Nephron progenitor cell (in vitro differentiated cells): ENCODE data around the gene KIRREL3.
"Not testable (repeated sequence)": the region's sequence is repeated elsewhere in the genome, so short reads cannot be mapped to it uniquely, and the experiment has no call there.

Experiments
- DNase-seq: peaks from one replicate; pipeline ENCODE4 v3.0.0; 2021
- H3K27ac Mint-ChIP-seq: 2 replicates; pipeline ENCODE4 v1.8.0; 2021; ENCODE audit warnings: mild to moderate bottlenecking, moderate library complexity, mixed read lengths
- H3K27me3 Mint-ChIP-seq: 2 replicates; pipeline ENCODE4 v1.8.0; 2021; ENCODE audit warnings: mild to moderate bottlenecking, low read depth, mixed read lengths; ENCODE audit not compliant: poor library complexity
- H3K36me3 Mint-ChIP-seq: 2 replicates; pipeline ENCODE4 v1.8.0; 2021; ENCODE audit warnings: low read depth, mixed read lengths
- H3K4me1 Mint-ChIP-seq: 2 replicates; pipeline ENCODE4 v1.8.0; 2021; ENCODE audit warnings: mixed read lengths
- H3K4me3 Mint-ChIP-seq: 2 replicates; pipeline ENCODE4 v1.8.0; 2021; ENCODE audit warnings: mild to moderate bottlenecking, moderate library complexity, mixed read lengths
- H3K9me3 Mint-ChIP-seq: 2 replicates; pipeline ENCODE4 v1.8.0; 2021; ENCODE audit warnings: mild to moderate bottlenecking, moderate library complexity, mixed read lengths
- TF ChIP-seq, protein P1 (sequence below): fragments of 200-600 bp; sonication (generic); IDR thresholded peaks from 2 replicates; pipeline ENCODE4 v1.5.0; 2021; ENCODE audit warnings: antibody characterized with exemption

The KIRREL3 gene

GRCh38 chr11:126963603-126964363 lies 36.8 kb downstream of the KIRREL3 start:
- DNase-seq, result no peak
- TF ChIP-seq, protein P1, sequence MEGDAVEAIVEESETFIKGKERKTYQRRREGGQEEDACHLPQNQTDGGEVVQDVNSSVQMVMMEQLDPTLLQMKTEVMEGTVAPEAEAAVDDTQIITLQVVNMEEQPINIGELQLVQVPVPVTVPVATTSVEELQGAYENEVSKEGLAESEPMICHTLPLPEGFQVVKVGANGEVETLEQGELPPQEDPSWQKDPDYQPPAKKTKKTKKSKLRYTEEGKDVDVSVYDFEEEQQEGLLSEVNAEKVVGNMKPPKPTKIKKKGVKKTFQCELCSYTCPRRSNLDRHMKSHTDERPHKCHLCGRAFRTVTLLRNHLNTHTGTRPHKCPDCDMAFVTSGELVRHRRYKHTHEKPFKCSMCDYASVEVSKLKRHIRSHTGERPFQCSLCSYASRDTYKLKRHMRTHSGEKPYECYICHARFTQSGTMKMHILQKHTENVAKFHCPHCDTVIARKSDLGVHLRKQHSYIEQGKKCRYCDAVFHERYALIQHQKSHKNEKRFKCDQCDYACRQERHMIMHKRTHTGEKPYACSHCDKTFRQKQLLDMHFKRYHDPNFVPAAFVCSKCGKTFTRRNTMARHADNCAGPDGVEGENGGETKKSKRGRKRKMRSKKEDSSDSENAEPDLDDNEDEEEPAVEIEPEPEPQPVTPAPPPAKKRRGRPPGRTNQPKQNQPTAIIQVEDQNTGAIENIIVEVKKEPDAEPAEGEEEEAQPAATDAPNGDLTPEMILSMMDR, result no peak
- Mint-ChIP-seq H3K27me3 (no peaks in the 10 kb centered on the region), H3K4me1 (peaks cover 9% of the 10 kb centered on the region), H3K9me3 (peaks cover 17% of the 10 kb centered on the region), H3K4me3 (no peak overlapping the region), H3K27ac (no peak overlapping the region), H3K36me3 (peaks cover 15% of the 10 kb centered on the region)

DNA sequence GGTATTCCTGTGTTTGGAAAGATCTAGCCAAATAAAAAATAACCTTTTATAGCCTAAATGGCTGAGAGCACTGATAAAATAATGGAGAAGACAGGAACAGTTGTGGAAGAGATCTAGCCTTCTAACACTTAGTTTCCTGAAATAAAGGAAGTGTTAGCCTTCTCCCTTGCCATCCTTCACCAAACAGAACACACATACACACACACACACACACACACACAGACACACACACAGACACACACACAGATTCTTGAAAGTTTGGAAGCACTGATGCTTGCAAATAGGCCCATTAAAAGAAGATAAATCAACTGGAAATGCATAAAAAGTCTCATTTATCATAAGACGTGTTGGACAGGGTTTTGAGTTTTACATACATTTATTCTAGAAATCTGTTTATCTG lies 37.5 kb downstream of the KIRREL3 start:
- Mint-ChIP-seq H3K27ac (peak overlapping the region; percentile 14), H3K9me3 (peaks cover 17% of the 10 kb centered on the region), H3K4me3 (no peak overlapping the region), H3K27me3 (peaks cover 4% of the 10 kb centered on the region), H3K4me1 (peaks cover 9% of the 10 kb centered on the region), H3K36me3 (peaks cover 15% of the 10 kb centered on the region)
- no peak for DNase-seq
- TF ChIP-seq, protein P1, result no peak

GRCh38 chr11:126959700-126960099 lies 40.9 kb downstream of the KIRREL3 start:
- peaks cover 17% of the 10 kb centered on the region for H3K9me3 Mint-ChIP-seq

GRCh38 chr11:126956635-126957034 lies 43.9 kb downstream of the KIRREL3 start:
- H3K9me3 Mint-ChIP-seq, result peaks cover 5% of the 10 kb centered on the region
- H3K4me1 Mint-ChIP-seq, result peaks cover 11% of the 10 kb centered on the region
- H3K27ac Mint-ChIP-seq, result no peak overlapping the region
- peaks cover 6% of the 10 kb centered on the region for H3K36me3 Mint-ChIP-seq
- no peak overlapping the region for H3K4me3 Mint-ChIP-seq
- TF ChIP-seq, protein P1, result no peak
- peaks cover 10% of the 10 kb centered on the region for H3K27me3 Mint-ChIP-seq
- DNase-seq, result no peak

More at GRCh38 chr11:126959700-126960099, 40.9 kb downstream of the KIRREL3 start:
- Mint-ChIP-seq H3K36me3 (peaks cover 15% of the 10 kb centered on the region), H3K27ac (no peak overlapping the region), H3K4me3 (no peak overlapping the region), H3K4me1 (peaks cover 20% of the 10 kb centered on the region), H3K27me3 (peaks cover 10% of the 10 kb centered on the region)
- no peak for DNase-seq
- TF ChIP-seq, protein P1, result no peak

- H3K36me3 Mint-ChIP-seq, DNase-seq, H3K4me1 Mint-ChIP-seq, H3K4me3 Mint-ChIP-seq, H3K27ac Mint-ChIP-seq, H3K27me3 Mint-ChIP-seq, H3K9me3 Mint-ChIP-seq: not testable (repeated sequence)
Measured at GRCh38 chr11:126952533-126952932, 48.0 kb downstream of the KIRREL3 start.

- no peak overlapping the region for H3K27ac Mint-ChIP-seq
- H3K36me3 Mint-ChIP-seq, result no peaks in the 10 kb centered on the region
- no peak for DNase-seq
- no peaks in the 10 kb centered on the region for H3K4me1 Mint-ChIP-seq
- no peaks in the 10 kb centered on the region for H3K9me3 Mint-ChIP-seq
- peaks cover 7% of the 10 kb centered on the region for H3K27me3 Mint-ChIP-seq
- TF ChIP-seq, protein P1, result no peak
- no peak overlapping the region for H3K4me3 Mint-ChIP-seq
Measured at GRCh38 chr11:126951465-126951864, 49.1 kb downstream of the KIRREL3 start.
